ENCODE data around the gene MGLL.

- TF ChIP-seq CTCF (IDR thresholded peaks at IDR 0.05; ENCODE audit: borderline replicate concordance, extremely low read depth, low read length, poor library complexity, severe bottlenecking) (no peak), EZH2 (IDR thresholded peaks at IDR 0.05; ENCODE audit: borderline replicate concordance, low read depth, low read length, severe bottlenecking) (no peak)
Observed at GRCh38 chr3:127671523-127672428, 150.5 kb downstream of the MGLL start.
